ENCODE data around the gene ADRA2B.

DNA sequence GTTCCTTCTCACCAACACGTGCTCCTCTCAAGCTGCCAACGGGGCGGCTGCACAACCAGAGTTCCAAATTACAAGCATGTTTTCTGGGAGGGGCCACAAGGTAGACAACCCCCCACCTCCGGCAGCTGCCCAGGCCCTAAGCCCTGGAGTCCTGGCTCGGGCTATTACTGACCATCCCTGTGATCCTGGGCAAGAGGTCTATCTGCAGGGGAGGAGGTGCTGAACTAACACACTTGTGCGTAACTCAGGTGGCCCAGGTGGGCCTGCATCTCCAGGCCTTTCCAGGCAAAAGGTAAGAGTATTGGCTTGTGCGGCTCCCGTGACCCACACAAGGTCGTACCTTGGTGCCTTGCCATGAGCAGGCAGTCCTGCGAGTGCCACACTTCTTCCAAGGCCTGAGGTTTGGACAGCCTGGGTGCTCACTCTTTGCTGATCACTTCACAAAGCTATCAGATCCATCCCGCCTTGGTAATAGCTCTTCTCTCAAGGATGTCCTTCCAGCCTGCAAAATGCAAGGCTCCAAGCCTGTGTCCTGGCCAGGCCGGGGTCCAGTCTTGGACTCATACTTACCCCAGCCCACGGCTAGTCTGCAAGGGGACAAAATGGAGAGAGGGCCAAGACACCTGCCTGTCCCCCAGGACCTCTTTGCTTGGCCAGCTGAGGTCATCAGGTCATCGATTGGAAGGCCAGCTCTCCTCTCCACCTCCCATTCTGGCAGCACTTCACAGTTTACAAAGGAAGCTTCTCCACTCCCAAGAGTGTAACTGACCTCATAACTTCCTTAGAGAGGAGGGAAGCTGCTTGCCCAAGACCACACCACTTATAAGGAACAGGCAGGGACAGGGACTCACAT lies 33.9 kb downstream of the ADRA2B start:
- no peak for TF ChIP-seq POLR2AphosphoS5 (IDR thresholded peaks at IDR 0.05)
- TF ChIP-seq, protein P1, sequence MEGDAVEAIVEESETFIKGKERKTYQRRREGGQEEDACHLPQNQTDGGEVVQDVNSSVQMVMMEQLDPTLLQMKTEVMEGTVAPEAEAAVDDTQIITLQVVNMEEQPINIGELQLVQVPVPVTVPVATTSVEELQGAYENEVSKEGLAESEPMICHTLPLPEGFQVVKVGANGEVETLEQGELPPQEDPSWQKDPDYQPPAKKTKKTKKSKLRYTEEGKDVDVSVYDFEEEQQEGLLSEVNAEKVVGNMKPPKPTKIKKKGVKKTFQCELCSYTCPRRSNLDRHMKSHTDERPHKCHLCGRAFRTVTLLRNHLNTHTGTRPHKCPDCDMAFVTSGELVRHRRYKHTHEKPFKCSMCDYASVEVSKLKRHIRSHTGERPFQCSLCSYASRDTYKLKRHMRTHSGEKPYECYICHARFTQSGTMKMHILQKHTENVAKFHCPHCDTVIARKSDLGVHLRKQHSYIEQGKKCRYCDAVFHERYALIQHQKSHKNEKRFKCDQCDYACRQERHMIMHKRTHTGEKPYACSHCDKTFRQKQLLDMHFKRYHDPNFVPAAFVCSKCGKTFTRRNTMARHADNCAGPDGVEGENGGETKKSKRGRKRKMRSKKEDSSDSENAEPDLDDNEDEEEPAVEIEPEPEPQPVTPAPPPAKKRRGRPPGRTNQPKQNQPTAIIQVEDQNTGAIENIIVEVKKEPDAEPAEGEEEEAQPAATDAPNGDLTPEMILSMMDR (IDR thresholded peaks at IDR 0.05) = no peak

Measured in gastroesophageal sphincter (tissue), 3 donors.